GM18858 (cell line): ENCODE measurements around the gene NAA10.

Experiments used
- ATAC-seq: cut with Tn5 transposase; IDR thresholded peaks from one replicate; pipeline ENCODE4 v1.9.1; 2021; ENCODE audit not compliant: unreplicated experiment

NAA10 gene

GRCh38 chrX:153885968-153886903, 48.6 kb downstream of the NAA10 start, which contains the start of gene L1CAM:
TSS of gene L1CAM (minus strand) at chrX:153886173. CDS start at chrX:153875836, 10,337 bp downstream.
- ATAC-seq = no peak

- no peak for ATAC-seq
These were observed 49.5 kb downstream of the NAA10 start for GRCh38 chrX:153885208-153885787.

- no peak for ATAC-seq
These were observed 50.2 kb downstream of the NAA10 start for GRCh38 chrX:153884590-153884989.

GRCh38 chrX:153884136-153884535, 50.7 kb downstream of the NAA10 start:
- ATAC-seq = no peak

- no peak for ATAC-seq
These were observed 51.5 kb downstream of the NAA10 start for GRCh38 chrX:153883163-153883843.

- ATAC-seq = no peak
These were observed 52.3 kb downstream of the NAA10 start for GRCh38 chrX:153882557-153882956.

- no peak for ATAC-seq
These were observed 52.7 kb downstream of the NAA10 start for GRCh38 chrX:153882086-153882498.

- ATAC-seq = no peak
These were observed 53.6 kb downstream of the NAA10 start for GRCh38 chrX:153881281-153881680.

- no peak for ATAC-seq
These were observed 54.4 kb downstream of the NAA10 start for GRCh38 chrX:153880440-153880815.

GRCh38 chrX:153879741-153880439, 54.9 kb downstream of the NAA10 start:
- ATAC-seq = no peak
